Hepatocyte (in vitro differentiated cells): ENCODE data around the gene TLL2. TPM values are rescaled to one million over a fixed set of nuclear protein-coding genes. Genes with fewer than 3 reads are reported as not detected.

Source experiments
- DNase-seq: peaks from one replicate; pipeline ENCODE4 v3.0.0-alpha.2; 2016; ENCODE audit warnings: low spot score
- H2AFZ ChIP-seq: fragments of 200-600 bp; sonication (generic); 2 replicates; pipeline ENCODE4 v1.6.0; 2016; ENCODE audit warnings: antibody characterized with exemption, mild to moderate bottlenecking
- H3K27ac ChIP-seq: fragments of 200-600 bp; sonication (generic); 2 replicates; pipeline ENCODE4 v1.5.1; 2016; ENCODE audit warnings: mild to moderate bottlenecking
- H3K27me3 ChIP-seq: fragments of 200-600 bp; sonication (generic); 2 replicates; pipeline ENCODE4 v1.6.1; 2016
- H3K36me3 ChIP-seq: fragments of 200-600 bp; sonication (generic); replicated peaks from 2 replicates; pipeline ENCODE4 v1.5.1; 2016; ENCODE audit warnings: low read depth; ENCODE audit not compliant: insufficient read depth
- H3K4me1 ChIP-seq: fragments of 200-600 bp; sonication (generic); 2 replicates; pipeline ENCODE4 v1.5.1; 2016; ENCODE audit warnings: mild to moderate bottlenecking, moderate library complexity; ENCODE audit not compliant: insufficient read depth
- H3K4me2 ChIP-seq: fragments of 200-600 bp; sonication (generic); 2 replicates; pipeline ENCODE4 v1.6.0; 2016
- H3K4me3 ChIP-seq: fragments of 200-600 bp; sonication (generic); 2 replicates; pipeline ENCODE4 v1.5.1; 2016; ENCODE audit warnings: mild to moderate bottlenecking
- H3K79me2 ChIP-seq: fragments of 200-600 bp; sonication (generic); 2 replicates; pipeline ENCODE4 v1.6.0; 2017; ENCODE audit warnings: mild to moderate bottlenecking
- H3K9me2 ChIP-seq: fragments of 200-600 bp; sonication (generic); replicated peaks from 2 replicates; pipeline ENCODE4 v1.6.0; 2017; ENCODE audit warnings: mild to moderate bottlenecking; ENCODE audit not compliant: insufficient read depth
- H3K9me3 ChIP-seq: fragments of 200-600 bp; sonication (generic); 2 replicates; pipeline ENCODE4 v1.5.1; 2016; ENCODE audit warnings: low read depth, mild to moderate bottlenecking
- H4K20me1 ChIP-seq: fragments of 200-600 bp; sonication (generic); 2 replicates; pipeline ENCODE4 v1.6.0; 2016; ENCODE audit warnings: mild to moderate bottlenecking; ENCODE audit not compliant: insufficient read depth, poor library complexity, severe bottlenecking
- CTCF ChIP-seq: fragments of 200-600 bp; sonication (generic); IDR thresholded peaks from 2 replicates; pipeline ENCODE4 v1.5.1; 2016; ENCODE audit warnings: antibody characterized with exemption, mild to moderate bottlenecking; ENCODE audit not compliant: poor library complexity
- EZH2 ChIP-seq: fragments of 200-600 bp; sonication (generic); IDR thresholded peaks from 2 replicates; pipeline ENCODE4 v1.6.1; 2016; ENCODE audit warnings: antibody characterized with exemption, mild to moderate bottlenecking, borderline replicate concordance
- EZH2phosphoT487 ChIP-seq: fragments of 200-600 bp; sonication (generic); IDR thresholded peaks from one replicate; pipeline ENCODE4 v1.6.1; 2018; ENCODE audit warnings: antibody characterized with exemption, mild to moderate bottlenecking, low read depth, moderate library complexity; ENCODE audit not compliant: unreplicated experiment, severe bottlenecking
- WGBS: methylation state at CpG from one replicate; pipeline ENCODE4 v1.1.6; 2016; ENCODE audit warnings: low lambda C conversion rate; ENCODE audit errors: missing lambda C conversion rate; 5-methylcytosine and 5-hydroxymethylcytosine counted together
- polyA plus RNA-seq: library from polyadenylated mRNA; unstranded; fragments of >200 nt; fragmentation: Nextera tagmentation; extraction: Ambion mirVana; gene quantifications from 2 replicates; pipeline ENCODE4 v1.2.1, GENCODE V29; 2016
- total RNA-seq: library from RNA; depleted of rRNA; stranded (reverse); fragments of >200 nt; gene quantifications from 2 replicates; pipeline ENCODE4 v1.2.3, GENCODE V29; 2014

Gene TLL2
- total and polyA plus RNA-seq, 2 experiments from 2014 or later = 0.50 to 0.76 TPM

- Histone ChIP-seq H3K27ac (no peak overlapping the region), H3K9me2 (no peaks in the 10 kb centered on the region), H3K36me3 (no peaks in the 10 kb centered on the region), H3K4me1 (no peaks in the 10 kb centered on the region), H3K9me3 (no peaks in the 10 kb centered on the region), H2AFZ (no peak overlapping the region), H3K27me3 (peaks cover 9% of the 10 kb centered on the region), H3K4me2 (no peak overlapping the region), H3K4me3 (no peak overlapping the region), H4K20me1 (no peaks in the 10 kb centered on the region), H3K79me2 (no peaks in the 10 kb centered on the region)
- 84% methylated on average over 12 of the region's 12 CpGs for WGBS
- DNase-seq = no peak
- TF ChIP-seq EZH2phosphoT487 (no peak), EZH2 (no peak), CTCF (no peak)
Measured at GRCh38 chr10:96505150-96506136, 8.3 kb downstream of the TLL2 start.

DNA sequence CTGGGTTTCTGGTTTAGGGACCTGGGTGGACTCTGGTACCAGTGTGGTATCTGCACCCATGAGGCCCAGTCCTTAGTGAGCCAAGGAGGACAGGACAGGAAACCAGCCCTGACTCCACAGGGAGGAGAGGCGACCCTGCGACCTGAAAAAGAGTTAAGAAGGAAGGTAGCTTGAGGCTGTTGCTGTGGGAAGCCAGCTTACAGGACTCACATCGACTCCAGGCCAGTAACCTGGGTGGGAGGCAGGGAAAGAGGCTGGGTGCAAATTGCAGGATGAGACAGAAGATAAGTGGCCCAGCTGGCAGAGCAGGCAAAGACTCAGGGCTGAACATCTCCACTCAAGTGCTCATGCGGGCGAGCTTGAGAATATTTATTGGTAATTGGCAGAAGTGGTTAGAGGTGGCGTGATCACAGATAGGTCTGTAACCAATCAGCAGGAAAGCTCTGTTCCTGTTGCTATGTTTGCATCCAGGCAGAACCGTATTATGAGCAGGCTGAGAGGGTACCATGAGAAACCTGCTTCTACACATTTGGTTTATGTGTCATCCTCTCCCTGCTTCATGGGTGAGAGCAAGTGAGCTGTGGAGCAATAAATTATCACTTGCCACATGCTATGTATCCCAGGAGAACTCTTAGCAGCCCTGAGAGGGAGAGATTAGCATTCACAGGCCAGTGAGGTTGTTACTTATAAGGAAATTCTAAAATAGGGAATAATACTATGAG lies 11.0 kb downstream of the TLL2 start:
- H3K4me1 ChIP-seq = no peaks in the 10 kb centered on the region
- 80% methylated on average over 7 of the region's 7 CpGs for WGBS
- no peak overlapping the region for H2AFZ ChIP-seq
- no peaks in the 10 kb centered on the region for H3K9me2 ChIP-seq
- H3K4me3 ChIP-seq = no peak overlapping the region
- H3K36me3 ChIP-seq = no peaks in the 10 kb centered on the region
- DNase-seq = no peak
- no peak overlapping the region for H3K4me2 ChIP-seq
- H3K27ac ChIP-seq = no peak overlapping the region
- no peak for TF ChIP-seq EZH2
- no peak for TF ChIP-seq EZH2phosphoT487
- no peak for TF ChIP-seq CTCF
- H4K20me1 ChIP-seq = no peaks in the 10 kb centered on the region
- no peaks in the 10 kb centered on the region for H3K9me3 ChIP-seq
- H3K79me2 ChIP-seq = no peaks in the 10 kb centered on the region
- no peaks in the 10 kb centered on the region for H3K27me3 ChIP-seq

DNA sequence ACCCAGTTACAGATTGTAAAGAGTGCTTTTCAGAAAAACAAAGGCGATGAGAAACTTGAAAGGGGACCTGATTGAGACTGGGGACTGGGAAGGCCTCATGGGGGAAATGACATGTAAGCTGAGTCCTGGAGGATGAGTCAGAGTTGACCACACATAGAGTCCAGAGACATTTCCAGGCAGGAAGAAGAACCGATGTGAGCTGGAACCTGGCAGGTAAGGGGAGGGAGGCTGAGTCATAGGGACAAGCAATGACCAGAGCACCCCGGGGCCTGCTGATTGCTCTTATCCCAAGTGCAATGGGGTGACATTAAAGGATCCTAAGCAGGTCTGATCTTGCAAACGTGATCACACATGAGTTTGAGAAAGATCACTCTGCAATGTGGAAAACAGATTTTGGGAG lies 11.7 kb downstream of the TLL2 start:
- Histone ChIP-seq H3K4me3 (no peak overlapping the region), H4K20me1 (no peaks in the 10 kb centered on the region), H3K27ac (no peak overlapping the region), H3K79me2 (no peaks in the 10 kb centered on the region), H3K4me2 (no peak overlapping the region), H3K27me3 (no peaks in the 10 kb centered on the region), H3K4me1 (no peaks in the 10 kb centered on the region), H2AFZ (no peak overlapping the region), H3K36me3 (no peaks in the 10 kb centered on the region), H3K9me3 (no peaks in the 10 kb centered on the region), H3K9me2 (no peaks in the 10 kb centered on the region)
- TF ChIP-seq CTCF = no peak
- TF ChIP-seq EZH2phosphoT487 = no peak
- no peak for TF ChIP-seq EZH2
- DNase-seq = peak; percentile 24
- WGBS = 60% methylated on average over 4 of the region's 4 CpGs
